ENCODE results near the gene CDC16.

DNA sequence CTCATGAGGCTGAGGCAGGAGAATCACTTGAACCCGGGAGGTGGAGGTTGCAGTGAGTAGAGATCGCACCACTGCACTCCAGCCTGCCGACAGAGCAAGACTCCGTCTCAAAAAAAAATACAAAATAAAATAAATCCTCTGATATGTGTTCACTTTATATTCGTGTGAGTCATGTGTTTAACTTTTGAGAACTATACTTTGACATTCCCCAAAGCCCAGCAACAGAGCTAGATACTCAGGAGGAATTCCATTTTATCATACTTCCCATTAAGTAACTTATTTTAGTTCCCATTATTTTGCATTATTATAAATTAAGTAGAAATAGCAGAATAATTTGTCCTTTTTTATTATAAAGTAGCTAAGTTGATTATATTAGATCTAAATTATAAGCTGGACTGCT lies 76.3 kb downstream of the CDC16 start:
- TF ChIP-seq ATM (IDR thresholded peaks at IDR 0.05; ENCODE audit: borderline replicate concordance) (no peak), MYC (CRISPR knock-in tag; IDR thresholded peaks at IDR 0.05; ENCODE audit: borderline replicate concordance) (no peak), GMEB1 (CRISPR knock-in tag; IDR thresholded peaks at IDR 0.05; ENCODE audit: borderline replicate concordance) (no peak), YEATS4 (CRISPR knock-in tag; IDR thresholded peaks at IDR 0.05; ENCODE audit: borderline replicate concordance) (no peak), ZNF350 (CRISPR knock-in tag; IDR thresholded peaks at IDR 0.05; ENCODE audit: borderline replicate concordance, low read depth) (no peak), HDAC2 (CRISPR knock-in tag; IDR thresholded peaks at IDR 0.05) (no peak), REXO4 (CRISPR knock-in tag; IDR thresholded peaks at IDR 0.05; ENCODE audit: borderline replicate concordance) (no peak), NR2C2 (CRISPR knock-in tag; IDR thresholded peaks at IDR 0.05; ENCODE audit: borderline replicate concordance) (no peak), CHD2 (IDR thresholded peaks at IDR 0.05; ENCODE audit: low read depth, low read length) (no peak)
